Activated CD4-positive, alpha-beta T cell treated with anti-CD3 and anti-CD28 coated beads, Interleukin-2, Interleukin-4, amounts not matched to agents 100 ng/mL and 50 ng/mL, durations not matched to agents 16 hours and 8 hours (primary cell): Measurements from ENCODE around the gene GLRX2.

Source experiments
- DNase-seq: peaks from one replicate; pipeline ENCODE4 v3.0.0-alpha.2; 2020; ENCODE audit warnings: low spot score

GLRX2 gene

DNA sequence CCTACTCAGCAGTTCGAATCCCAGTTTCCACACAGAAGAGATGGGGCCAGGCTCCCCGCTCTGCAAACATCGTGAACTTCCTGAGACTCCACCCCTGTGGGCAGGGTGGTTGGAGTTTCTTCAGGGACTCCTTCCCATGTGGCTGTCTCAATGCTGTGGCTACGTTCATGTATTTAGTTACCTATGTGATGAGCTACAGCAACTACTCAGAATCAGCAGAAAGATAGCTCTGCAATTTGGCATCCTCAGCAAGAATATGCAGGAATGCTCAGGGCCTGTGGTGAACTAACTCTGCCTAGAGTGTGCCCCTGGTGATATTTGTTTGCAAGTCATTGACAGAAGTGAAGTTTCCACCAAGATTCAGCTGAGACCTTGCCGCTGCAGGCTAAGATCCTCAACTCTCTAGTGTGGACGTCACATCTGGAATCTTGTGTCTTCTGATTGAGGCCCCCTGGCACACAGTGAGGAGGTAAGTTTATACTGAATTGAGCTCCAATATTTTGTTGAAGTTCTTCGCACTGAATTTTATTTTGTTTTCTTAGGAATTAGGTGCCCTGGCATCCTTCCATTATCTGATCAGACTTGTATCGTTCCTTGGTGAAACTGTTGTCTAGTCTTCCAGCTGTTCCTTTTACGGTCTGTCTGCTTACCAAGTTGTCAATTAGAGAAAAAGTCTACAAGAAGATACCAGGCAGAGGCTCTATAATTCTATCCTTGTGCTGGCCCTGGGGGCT lies 8.2 kb upstream of the GLRX2 start:
- DNase-seq: no peak

DNA sequence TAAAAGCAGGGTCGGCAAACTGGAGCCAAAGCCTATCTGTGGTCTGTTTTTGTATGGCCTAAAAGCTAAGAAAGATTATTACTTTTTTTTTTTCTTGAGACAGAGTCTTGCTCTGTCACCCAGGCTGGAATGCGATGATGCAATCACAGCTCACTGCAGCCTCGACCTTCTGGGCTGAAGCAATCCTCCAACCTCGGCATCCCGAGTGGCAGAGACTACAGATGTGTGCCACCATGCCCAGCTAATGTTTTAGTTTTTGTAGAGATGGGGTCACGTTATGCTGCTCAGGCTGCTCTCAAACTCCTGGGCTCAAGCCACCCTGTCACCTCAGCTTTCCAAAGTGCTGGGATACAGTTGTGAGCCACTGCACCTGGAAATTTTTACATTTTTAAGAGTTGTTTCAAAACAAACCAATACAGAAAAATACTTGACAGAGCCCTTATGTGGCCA lies 6.5 kb upstream of the GLRX2 start:
- no peak for DNase-seq

DNA sequence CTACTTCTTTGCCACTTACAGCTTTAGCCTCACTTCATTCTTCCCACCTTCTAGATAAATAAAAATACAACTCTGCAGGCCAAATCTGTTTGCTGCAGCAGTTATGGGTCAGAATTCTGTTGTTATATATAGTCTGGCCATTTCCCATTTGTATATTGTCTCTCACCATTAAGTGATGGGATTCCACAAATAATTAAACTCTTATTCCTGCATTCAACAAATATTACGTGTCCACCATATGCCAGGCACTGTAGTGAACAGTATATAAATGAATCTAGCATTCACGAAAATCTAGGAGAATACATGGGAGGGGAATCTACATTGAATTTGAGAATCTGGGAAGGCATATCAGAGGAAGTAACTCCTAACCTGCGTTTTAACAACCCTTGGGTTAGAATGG lies 5.7 kb upstream of the GLRX2 start:
- no peak for DNase-seq

DNA sequence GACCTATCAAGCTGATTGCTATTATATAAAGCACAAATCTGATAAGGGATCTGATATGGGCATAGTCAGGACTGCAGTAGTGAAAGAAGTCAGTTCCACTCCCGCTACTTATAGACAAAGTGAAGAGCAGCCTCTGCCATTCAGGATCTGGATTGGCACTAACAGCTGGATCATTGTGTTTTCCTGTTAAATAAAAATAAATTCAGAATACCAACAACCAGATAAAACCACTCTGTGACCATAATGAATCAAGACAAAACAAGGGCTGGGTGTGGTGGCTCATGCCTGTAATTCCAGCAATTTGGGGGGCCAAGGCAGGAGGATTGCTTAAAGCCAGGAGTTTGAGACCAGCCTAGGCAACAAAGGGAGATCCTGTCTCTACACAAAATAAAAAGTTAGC lies 5.0 kb upstream of the GLRX2 start:
- no peak for DNase-seq

DNA sequence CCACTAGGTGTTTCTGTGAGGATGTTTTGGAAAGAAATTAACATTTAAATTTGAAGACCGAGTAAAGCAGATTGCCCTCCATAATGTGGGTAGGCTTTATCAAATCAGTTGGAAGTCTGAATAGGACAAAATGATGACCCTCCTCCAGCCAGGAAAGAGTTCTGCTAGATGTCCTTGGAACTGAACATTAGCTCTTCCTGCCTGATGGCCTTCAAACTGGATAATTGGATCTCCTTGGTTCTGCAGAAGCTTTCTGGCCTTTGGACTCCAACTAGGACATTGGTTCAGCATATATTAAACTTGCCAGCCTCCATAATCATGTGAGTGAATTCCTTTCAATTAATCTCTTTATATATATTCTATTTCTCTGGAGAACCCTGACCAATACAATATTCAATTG lies 4.4 kb upstream of the GLRX2 start:
- no peak for DNase-seq

DNA sequence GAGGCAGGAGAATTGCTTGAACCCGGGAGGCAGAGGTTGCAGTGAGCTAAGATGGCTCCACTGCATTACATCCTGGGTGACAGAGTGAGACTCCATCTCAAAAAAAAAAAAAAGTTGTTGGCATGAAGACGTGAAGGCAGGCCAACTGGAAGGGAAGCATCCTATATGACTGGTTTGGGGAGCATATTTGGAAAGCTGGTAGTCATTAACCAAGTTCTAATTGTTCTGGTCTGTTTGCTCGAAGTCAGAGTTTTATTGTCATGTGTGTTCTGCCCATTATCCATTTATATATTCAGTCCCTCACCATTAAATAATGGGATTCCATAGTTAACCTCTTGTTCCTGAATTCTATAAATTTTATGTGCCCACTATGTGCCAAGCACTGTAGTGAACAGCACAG lies 3.3 kb upstream of the GLRX2 start:
- no peak for DNase-seq

DNA sequence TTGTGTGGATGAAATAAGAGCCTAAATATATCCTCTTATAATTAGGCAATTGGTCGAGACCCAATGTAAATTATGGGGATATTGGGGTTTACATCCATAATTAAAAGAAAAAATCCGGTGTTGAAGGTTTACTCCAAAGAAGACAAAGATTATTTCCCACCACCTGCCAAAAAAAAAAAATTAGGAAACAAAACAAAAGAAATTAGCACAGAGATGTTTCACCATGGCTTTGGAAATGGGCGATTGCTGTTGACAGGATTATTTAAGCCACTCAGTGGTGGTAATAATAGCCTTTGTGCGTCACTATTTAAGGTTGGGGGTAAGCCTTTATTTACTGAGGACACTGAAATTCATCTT lies 585 bp upstream of the GLRX2 start:
- DNase-seq: no peak

DNA sequence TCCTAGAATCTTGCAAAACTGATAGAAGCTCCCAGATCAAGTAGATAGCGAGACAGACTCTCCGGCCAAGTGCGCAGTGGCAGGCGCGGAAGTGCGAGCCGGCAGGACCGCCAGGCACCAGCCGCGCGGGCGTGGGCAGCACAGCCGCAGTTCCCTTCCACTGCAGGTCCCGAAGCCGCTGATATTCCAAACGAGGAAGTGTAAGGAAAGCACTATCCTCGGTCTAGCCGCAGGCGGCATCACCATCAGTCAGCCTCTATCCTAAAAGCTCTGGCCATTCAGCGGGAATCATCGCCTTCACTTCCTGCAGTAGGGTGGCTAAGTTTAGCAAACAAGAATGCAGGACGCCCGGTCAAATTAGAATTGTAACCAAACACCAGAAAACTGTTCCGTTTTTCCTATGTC lies 710 bp downstream of the GLRX2 start:
- peak; percentile 5 for DNase-seq

DNA sequence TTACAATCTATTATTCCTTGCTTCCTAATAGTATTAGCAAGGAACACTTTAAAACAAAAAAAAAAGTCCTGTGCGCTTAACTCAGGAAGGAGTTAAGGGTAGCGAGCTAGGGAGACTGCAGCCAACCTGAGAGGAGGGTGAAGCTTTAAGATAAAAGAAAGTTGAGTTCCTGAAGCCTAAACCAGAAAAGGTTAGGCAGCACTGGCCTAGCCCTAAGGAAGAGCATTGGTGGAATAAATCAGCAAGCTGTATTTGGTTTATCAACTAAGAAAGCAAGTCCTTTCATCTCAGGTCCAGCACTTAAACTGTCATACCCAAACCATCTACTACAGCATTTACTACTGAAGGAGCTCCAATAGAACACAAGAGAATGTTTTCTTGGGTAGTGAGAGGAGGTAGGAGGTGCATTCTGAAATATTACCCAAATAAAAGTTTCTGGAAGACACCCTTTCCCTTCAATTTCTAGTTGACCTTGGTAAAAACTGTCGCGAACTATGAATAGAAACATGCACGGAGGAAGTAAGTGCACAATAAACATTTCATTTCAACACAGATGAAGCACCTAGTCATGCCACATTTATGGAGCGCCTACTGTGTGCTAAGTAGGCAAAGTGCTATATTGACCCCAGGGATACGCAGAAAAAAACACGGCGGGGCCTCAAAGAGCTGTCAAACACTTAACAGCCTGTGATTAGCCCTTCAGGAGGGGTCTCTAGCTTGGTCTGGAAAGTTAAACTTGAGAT lies 1.3 kb downstream of the GLRX2 start:
- DNase-seq: peak; percentile 7

DNA sequence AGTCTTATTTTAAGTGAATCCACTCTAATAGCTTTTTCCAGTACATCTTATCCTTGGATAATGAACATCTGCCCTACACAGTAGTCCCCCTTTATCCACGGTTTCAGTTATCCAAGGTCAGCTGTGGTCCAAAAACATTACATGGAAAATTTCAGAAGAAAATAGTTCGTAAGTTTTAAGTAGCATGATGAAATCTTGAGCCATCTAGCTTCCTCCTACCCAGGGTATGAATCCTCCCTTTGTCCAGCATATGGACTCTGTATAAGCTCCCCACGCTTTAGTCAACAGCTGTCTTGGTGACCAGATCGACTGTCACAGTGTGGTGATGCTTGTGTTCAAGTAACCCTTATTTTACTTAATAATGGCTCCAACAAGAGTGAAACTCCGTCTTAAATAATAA lies 2.6 kb downstream of the GLRX2 start:
- no peak for DNase-seq

DNA sequence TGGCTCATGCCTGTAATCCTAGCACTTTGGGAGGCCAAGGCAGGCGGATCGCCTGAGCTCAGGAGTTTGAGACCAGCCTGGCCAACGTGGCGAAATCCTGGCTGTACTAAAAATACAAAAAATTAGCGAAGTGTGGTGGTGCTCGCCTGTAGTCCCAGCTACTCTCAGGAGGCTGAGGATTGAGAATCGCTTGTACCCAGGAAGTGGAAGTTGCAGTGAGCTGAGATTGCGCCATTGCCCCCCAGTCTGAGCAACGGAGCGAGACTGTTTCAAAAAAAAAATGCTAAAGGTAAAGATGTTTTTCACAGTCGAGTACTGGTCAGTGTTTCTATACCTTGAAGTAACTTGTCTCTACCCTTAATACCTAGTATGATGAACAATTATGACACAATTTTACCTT lies 11.1 kb downstream of the GLRX2 start:
- no peak for DNase-seq

DNA sequence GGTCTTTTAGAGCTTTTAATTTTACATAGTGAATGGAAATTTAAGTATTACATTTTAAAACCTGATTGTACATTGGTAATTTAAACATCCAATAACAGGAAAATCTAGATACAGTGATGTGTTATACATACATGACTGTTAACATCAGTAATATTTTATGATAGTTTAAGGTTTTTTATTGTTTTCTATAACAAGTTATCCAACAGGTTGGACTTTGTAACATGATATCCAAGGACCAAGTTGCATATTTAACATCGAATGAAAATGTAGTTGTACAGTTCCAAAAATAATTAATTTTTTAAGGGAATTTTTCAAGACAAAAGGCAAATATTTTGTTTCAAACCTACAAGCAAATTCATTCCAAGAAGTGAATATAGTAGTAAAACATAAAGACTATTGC lies 14.3 kb downstream of the GLRX2 start:
- DNase-seq: no peak

DNA sequence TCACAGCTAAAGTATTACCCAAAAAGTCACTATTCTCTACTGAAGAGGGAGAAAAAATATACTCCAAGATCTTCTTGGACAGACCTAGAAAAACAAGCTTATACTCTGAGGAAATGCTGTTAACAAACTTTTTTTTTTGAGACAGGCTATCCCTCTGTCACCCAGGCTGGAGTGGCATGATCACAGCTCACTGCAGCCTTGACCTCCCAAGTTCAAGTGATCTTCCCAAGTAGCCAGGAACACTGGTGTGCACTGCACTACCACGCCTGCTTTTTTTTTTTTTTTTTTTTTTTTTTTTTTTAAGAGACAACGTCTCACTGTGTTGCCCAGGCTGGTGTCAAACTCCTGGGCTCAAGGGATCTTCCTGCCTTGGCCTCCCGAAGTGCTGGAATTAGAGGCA lies 17.3 kb downstream of the GLRX2 start:
- DNase-seq: no peak

DNA sequence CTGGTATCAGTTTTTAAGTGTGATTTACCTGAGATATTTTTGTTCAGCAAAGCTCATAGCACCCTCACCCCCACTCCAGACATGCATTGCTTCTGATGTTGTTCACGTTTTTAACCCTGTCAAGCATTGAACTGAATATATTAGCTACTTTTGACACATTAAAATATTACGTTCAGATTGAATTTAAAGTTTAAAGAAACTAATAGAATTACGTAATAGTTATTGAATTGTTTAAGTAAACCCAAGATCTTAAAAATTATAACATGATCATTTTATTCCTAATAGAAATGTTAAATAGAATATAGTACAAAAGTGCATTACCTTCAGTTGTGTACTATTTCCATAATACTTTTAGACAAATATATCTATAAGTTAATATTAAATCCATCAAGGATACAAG lies 18.9 kb downstream of the GLRX2 start:
- DNase-seq: no peak

DNA sequence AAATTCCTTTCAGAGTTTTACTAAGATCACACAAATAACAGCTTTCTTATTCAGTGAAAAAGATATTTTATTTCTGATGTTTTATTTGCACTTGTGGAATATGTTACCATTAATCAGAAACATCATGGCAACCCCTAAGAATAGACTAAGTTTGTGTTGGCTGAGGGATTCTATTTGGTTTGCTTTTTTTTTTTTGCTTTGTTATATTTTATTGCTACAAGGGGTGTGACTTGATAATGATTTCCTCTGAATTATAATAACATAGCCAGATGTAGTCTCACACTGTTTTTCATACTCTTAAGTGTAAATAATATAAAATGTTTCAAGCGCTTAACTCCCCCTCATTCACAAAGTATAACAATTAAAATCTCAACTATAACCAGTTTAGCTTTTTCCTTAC lies 20.0 kb downstream of the GLRX2 start:
- no peak for DNase-seq

DNA sequence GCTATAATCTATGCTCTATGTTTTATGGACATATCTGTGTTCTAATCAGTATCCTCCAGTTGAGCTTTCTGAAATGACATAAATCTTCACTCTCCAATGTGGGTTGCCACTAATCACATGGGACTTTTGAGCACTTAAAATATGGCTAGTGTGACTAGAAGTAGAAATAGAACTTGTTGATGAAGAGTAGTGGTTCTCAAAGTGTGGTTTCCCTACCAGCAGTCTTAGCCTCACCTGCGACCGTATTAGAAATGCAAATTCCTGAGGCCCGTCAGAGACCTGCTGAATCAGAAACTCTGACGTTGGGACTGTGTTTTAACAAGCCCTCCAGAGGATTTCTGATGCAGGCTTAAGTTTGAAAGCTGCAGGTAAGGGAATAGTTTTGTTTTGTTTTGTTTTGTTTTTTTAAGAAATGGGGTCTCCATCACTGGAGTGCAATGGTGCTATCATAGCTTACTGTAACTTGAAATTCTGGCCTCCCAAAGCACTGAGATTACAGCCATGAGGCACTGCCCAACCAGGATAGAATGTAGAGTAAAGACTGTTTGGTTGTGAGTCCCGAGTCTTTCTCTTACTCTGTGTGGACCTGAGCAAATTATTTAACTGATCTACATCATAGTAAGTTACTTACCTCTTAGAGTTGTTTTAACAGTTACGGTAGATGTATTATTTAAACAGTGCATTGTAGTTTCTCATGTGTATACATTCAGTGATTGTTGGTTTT lies 21.7 kb downstream of the GLRX2 start:
- no peak for DNase-seq

DNA sequence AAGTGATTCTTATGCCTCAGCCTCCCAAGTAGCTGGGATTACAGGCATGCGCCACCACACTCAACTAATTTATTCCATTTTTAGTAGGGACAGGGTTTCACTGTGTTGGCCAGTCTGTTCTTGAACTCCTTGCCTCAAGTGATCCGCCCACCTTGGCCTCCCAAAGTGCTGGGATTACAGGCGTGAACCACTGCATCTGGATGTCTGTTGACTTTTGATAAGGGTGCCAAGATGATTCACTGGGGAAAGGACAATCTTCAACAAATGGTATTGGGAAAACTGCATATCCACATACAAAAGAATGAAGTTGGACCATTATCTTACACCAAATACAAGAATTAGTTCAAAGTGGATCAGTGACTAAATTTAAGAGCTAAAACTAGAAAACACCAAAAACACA lies 26.0 kb downstream of the GLRX2 start:
- DNase-seq: no peak

DNA sequence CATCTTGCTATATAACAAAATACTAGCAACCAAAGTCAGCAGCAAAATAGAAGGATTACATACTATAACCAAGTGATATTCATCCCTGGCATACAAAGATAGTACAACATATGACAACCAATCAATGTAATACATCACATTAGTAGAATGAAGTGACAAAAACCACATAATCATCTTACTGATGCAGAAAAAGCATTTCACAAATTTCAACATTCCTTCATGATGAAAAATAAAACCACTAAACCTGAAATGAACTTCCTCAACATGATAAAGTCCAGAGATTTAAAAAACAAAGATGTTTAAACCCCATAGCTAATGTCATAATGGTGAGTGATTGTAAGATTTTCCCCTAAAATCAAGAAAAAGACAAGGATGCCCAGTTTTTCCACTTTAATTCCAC lies 27.2 kb downstream of the GLRX2 start:
- no peak for DNase-seq

DNA sequence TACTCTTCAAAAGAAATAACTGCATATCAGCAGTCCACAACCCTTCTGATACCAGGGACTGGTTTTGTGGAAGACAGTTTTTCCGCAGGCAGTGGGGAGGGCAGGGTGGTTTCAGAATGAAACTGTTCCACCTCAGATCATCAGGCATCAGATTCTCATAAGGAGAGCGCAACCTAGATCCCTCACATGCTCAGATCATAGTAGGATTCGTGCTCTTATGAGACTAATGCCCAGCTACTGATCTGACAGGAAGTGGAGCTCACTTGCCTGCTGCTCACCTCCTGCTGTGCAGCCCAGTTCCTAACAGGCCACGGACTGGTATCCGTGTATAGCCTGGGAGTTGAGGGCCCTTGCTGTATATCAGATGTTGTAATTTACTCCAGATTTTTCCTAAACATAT lies 34.3 kb downstream of the GLRX2 start:
- DNase-seq: peak; percentile 68

DNA sequence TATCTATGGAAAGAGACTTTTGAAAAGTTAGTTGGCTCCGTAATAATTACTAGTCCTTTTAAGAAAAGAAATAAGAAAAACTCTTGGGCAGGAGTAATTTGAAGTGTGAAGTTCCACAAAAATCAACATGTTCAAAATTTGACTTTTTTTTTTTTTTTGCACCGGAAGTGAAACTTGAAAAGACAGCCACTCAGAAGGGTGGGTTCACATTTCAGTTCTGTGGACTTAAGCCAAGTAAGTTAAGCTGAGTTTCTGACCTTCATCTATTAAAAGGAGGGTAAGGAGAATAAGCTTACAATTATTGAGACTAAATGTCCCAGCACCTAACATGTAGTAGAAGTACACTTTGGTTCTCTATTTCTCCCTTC lies 34.8 kb downstream of the GLRX2 start:
- DNase-seq: no peak

DNA sequence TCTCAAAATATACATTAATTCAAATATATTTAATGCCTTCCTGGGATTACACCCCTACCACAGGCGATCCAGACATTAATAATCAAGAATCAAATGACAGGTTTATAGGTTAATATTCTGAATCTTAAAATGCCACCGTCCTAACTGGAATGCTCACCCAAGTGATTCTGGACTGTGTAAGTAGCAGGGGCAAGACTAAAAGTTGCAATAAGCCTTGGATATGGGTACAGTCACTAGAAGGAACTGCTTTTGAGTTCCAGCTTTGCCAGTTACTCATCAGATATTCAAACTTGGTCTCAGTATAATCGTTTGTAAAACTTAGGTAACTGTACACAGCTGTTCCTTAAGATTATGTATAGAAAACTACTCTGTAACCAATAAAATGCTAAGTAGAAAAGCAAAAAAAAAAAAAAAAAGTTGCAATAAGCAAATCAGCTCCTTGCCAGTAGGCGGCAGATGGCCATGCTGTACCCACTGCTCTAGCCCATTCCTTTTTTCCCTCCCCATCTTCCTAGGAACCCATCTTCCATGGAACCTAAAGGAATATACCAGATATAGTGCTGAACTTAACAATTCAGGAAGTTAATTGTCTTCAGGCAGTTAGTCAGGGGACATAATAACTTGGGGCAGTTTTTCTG lies 35.3 kb downstream of the GLRX2 start:
- no peak for DNase-seq

DNA sequence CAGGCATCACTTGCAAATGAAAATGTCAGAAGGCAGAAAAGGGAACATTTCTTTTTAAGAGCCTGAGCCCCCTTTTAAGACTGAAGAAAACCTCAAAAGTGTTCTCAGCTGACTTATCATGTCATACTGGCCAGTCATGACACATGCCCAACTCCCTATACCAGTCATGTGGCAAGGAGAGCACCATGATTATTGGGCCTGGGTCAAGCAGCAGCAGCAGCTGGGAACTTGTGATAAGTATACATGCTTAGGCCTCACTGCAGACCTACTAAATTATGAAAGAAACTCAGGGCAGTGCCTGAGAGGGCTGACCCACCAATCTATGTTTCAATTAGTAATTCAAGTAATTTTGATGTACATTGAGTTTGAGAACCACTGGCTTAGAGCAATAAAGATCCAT lies 37.2 kb downstream of the GLRX2 start:
- no peak for DNase-seq

DNA sequence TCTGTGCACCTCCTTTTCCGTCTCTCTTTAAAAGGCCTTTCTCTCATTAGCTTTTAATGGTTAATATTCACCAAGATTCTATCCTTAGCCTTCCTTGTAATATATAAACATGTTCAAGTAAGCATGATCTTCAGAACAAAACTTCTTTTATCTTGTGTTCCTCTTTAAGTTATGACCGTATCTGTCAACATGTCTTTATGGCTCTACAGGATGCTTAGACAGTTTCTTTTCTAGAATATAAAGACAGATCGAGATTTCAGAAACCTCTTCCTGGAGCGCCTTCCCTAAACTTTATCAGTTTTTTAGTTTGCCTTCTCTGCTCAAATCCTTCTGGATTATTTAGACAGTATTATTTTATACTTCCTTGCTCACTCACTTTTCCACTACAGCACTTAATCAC lies 38.6 kb downstream of the GLRX2 start:
- no peak for DNase-seq
